Right lobe of liver (tissue), 6 donors: ENCODE data around the gene MMS22L. TPM values are rescaled to one million over a fixed set of nuclear protein-coding genes. Genes with fewer than 3 reads are reported as not detected.

ENCODE experiments used
- ATAC-seq, 4 donors: fragments of 200-7000 bp; cut with Tn5 transposase; one replicate each; pipeline ENCODE4 v1.9.1; 2020; ENCODE audit warnings: mild to moderate bottlenecking in 4 of 4, moderate library complexity in 4 of 4
- DNase-seq, 3 donors: peaks; one replicate each; pipeline ENCODE4 v3.0.0-alpha.2; 2020
- H3K27ac ChIP-seq, 3 donors: fragments of 200-600 bp; one replicate each; pipeline ENCODE4 v1.8.0; 2022
- H3K27me3 ChIP-seq, 2 donors: fragments of 200-600 bp; one replicate each; pipeline ENCODE4 v1.8.0; 2022
- H3K36me3 ChIP-seq, 4 donors: fragments of 200-600 bp; sonication (generic) in 1 of 4; one replicate each; pipeline versions ENCODE4 v1.5.1 to v1.8.0; 2017 to 2022; ENCODE audit warnings: control low read depth in 1 of 4
- H3K4me1 ChIP-seq, 4 donors: fragments of 200-600 bp; sonication (generic) in 1 of 4; one replicate each; pipeline versions ENCODE4 v1.5.1 to v1.8.0; 2017 to 2022; ENCODE audit warnings: control low read depth in 1 of 4
- H3K4me3 ChIP-seq, 3 donors: fragments of 200-600 bp; one replicate each; pipeline ENCODE4 v1.8.0; 2022
- H3K9me3 ChIP-seq, 4 donors: fragments of 200-600 bp; sonication (generic) in 1 of 4; one replicate each; pipeline versions ENCODE4 v1.5.1 to v1.8.0; 2017 to 2022; ENCODE audit warnings: control low read depth in 1 of 4
- CTCF ChIP-seq, 4 donors: fragments of 200-600 bp in 3 of 4; fragments of 450-650 bp in 1 of 4; IDR thresholded peaks; one replicate each; pipeline versions ENCODE4 v1.5.1 to v1.8.0; 2016 to 2022; ENCODE audit warnings: antibody characterized with exemption in 4 of 4, mild to moderate bottlenecking in 2 of 4
- POLR2A ChIP-seq: fragments of 450-650 bp; IDR thresholded peaks from one replicate; pipeline ENCODE4 v1.6.1; 2017; ENCODE audit warnings: antibody characterized with exemption, mild to moderate bottlenecking
- WGBS: methylation state at CpG from one replicate; pipeline ENCODE4 v1.1.6; 2018; ENCODE audit warnings: low coverage, low lambda C conversion rate; ENCODE audit not compliant: insufficient coverage; ENCODE audit errors: missing lambda C conversion rate; 5-methylcytosine and 5-hydroxymethylcytosine counted together
- intact Hi-C, 2 donors: fragments of 100-400 bp; cut with DNase I; formaldehyde crosslinking; loops; one replicate each; pipeline versions ENCODE4 v1.11.2 to v1.14.1; 2022
- total RNA-seq, 6 experiments: library from RNA; depleted of rRNA in 2 of 6; stranded (reverse); fragments of >200 nt in 2 of 6; fragmentation: NEBNext Ultra II Directional in 3 of 6; extraction: Animal tissue kit (Norgen Biotek cat#: 25700) in 3 of 6; gene quantifications; one replicate each; pipeline versions ENCODE4 v1.1.0 to v1.2.4, GENCODE V29; 2016 to 2023
- donor health status: DM: no; HTN: yes; CAD: no.
- donor health status: DM: no; HTN: no; CAD: no.
- donor health status: DM: no; HTN: no; CAD: no.
- donor health status: DM: no; HTN: yes; CAD: no.
- donor health status: DM: no; HTN: yes; CAD: no.

MMS22L gene
- total RNA-seq, 6 experiments from 2014 or later: 0.79 to 5.4 (median 2.3) TPM

GRCh38 chr6:97092673-97093305 lies 190.2 kb downstream of the MMS22L start:
- no peak for DNase-seq
- TF ChIP-seq POLR2A (no peak), CTCF (IDR thresholded peaks at IDR 0.05) (no peak)
- H3K27ac ChIP-seq: no peak overlapping the region
- no peaks in the 10 kb centered on the region for H3K36me3 ChIP-seq
- no peaks in the 10 kb centered on the region for H3K9me3 ChIP-seq
- H3K4me3 ChIP-seq: no peak overlapping the region
- no peak for ATAC-seq
- WGBS: 72% methylated on average over 5 of the region's 6 CpGs
- H3K4me1 ChIP-seq: no peaks in the 10 kb centered on the region
- intact Hi-C loops: no loop called here
- H3K27me3 ChIP-seq: no peaks in the 10 kb centered on the region
